A549 (cell line): ENCODE data around the gene PTPRE. TPM values are rescaled to one million over a fixed set of nuclear protein-coding genes. Genes with fewer than 3 reads are reported as not detected.

Experiments used
- ATAC-seq, 2 experiments: fragments of 200-7000 bp in 1 of 2; fragments of >200 bp in 1 of 2; cut with Nextera tagmentation in 1 of 2; cut with Tn5 transposase in 1 of 2; 3 replicates each; pipeline versions ENCODE4 v1.8.0 to v1.9.1; 2018 to 2020; ENCODE audit warnings: mild to moderate bottlenecking in 1 of 2, moderate library complexity in 1 of 2
- CTCF ChIA-PET: fragments of 300-600 bp; sonication (Branson Sonifier 250); formaldehyde crosslinking; extraction: SDS; loops from one replicate; lab custom pipeline; 2021; ENCODE audit warnings: antibody characterized with exemption, inconsistent platforms; lab: Yijun Ruan, JAX
- POLR2A ChIA-PET: fragments of 350-600 bp; formaldehyde crosslinking; extraction: SDS; loops from one replicate; lab custom pipeline; 2021; ENCODE audit warnings: antibody characterized with exemption, inconsistent platforms; lab: Yijun Ruan, JAX
- DNase-seq, 2 experiments: peaks; one replicate each; pipeline versions ENCODE4 v3.0.0 to v3.0.0-alpha.2; 2011 to 2016; ENCODE audit warnings: low read depth in 1 of 2, low spot score in 1 of 2
- FAIRE-seq: peaks from 2 replicates; lab custom pipeline; 2011; peaks lifted over from hg19 to GRCh38; lab: Jason Lieb, UNC
- H3K27ac ChIP-seq, 2 experiments: fragments of >200 bp; sonication (Bioruptor Twin); formaldehyde crosslinking; 3 replicates each; pipeline ENCODE4 v1.5.1; 2016 to 2017
- H3K4me1 ChIP-seq: fragments of >200 bp; sonication (Bioruptor Twin); formaldehyde crosslinking; 3 replicates; pipeline ENCODE4 v1.6.1; 2016
- H3K4me2 ChIP-seq: fragments of >200 bp; sonication (Bioruptor Twin); formaldehyde crosslinking; 3 replicates; pipeline ENCODE4 v1.6.1; 2016
- H3K4me3 ChIP-seq: fragments of >200 bp; sonication (Bioruptor Twin); formaldehyde crosslinking; 3 replicates; pipeline ENCODE4 v1.5.1; 2016
- H3K9me3 ChIP-seq: fragments of >200 bp; sonication (Bioruptor Twin); formaldehyde crosslinking; 3 replicates; pipeline ENCODE4 v1.6.1; 2016
- CHD2 ChIP-seq: fragments of 150-350 bp; IDR thresholded peaks from 2 replicates; pipeline ENCODE4 v1.6.1; 2014; ENCODE audit warnings: low read length; ENCODE audit not compliant: partially characterized antibody
- CTCF ChIP-seq: fragments of >200 bp; sonication (Bioruptor Twin); formaldehyde crosslinking; IDR thresholded peaks from 3 replicates; pipeline ENCODE4 v1.5.1; 2016
- ELK1 ChIP-seq: fragments of 150-350 bp; IDR thresholded peaks from 2 replicates; pipeline ENCODE4 v1.6.1; 2014; ENCODE audit warnings: low read depth, mild to moderate bottlenecking, low read length
- FOSB ChIP-seq: fragments of 250-450 bp; sonication (Bioruptor Pico); IDR thresholded peaks from 2 replicates; pipeline ENCODE4 v1.5.0; 2020; ENCODE audit warnings: mild to moderate bottlenecking, moderate library complexity
- FOXS1 ChIP-seq: fragments of 250-450 bp; sonication (Bioruptor Pico); IDR thresholded peaks from 2 replicates; pipeline ENCODE4 v1.5.0; 2020; ENCODE audit warnings: mild to moderate bottlenecking, moderate library complexity
- GATA3 ChIP-seq: IDR thresholded peaks from 2 replicates; pipeline ENCODE4 v1.6.1; 2012; ENCODE audit warnings: borderline replicate concordance
- HES2 ChIP-seq: fragments of >200 bp; sonication (Bioruptor Twin); formaldehyde crosslinking; IDR thresholded peaks from 2 replicates; pipeline ENCODE4 v1.6.1; 2016
- HEYL ChIP-seq: fragments of 250-450 bp; sonication (Bioruptor Pico); IDR thresholded peaks from 2 replicates; pipeline ENCODE4 v1.8.0; 2021; ENCODE audit warnings: mild to moderate bottlenecking, moderate library complexity
- HOXA7 ChIP-seq: fragments of 250-450 bp; sonication (Bioruptor Pico); IDR thresholded peaks from 2 replicates; pipeline ENCODE4 v1.5.0; 2020; ENCODE audit warnings: mild to moderate bottlenecking, moderate library complexity
- HOXB13 ChIP-seq: fragments of 250-450 bp; sonication (Bioruptor Pico); IDR thresholded peaks from 2 replicates; pipeline ENCODE4 v1.5.0; 2020; ENCODE audit warnings: low read depth, mild to moderate bottlenecking, moderate library complexity
- HOXB5 ChIP-seq: fragments of 250-450 bp; sonication (Bioruptor Pico); IDR thresholded peaks from 2 replicates; pipeline ENCODE4 v1.5.0; 2020; ENCODE audit warnings: mild to moderate bottlenecking, moderate library complexity
- JUN ChIP-seq, 2 experiments: fragments of >200 bp; sonication (Bioruptor Twin); formaldehyde crosslinking; IDR thresholded peaks; 2 replicates in 1 of 2; 3 replicates in 1 of 2; pipeline ENCODE4 v1.6.1; 2016 to 2017
- KDM1A ChIP-seq: fragments of 200-600 bp; sonication (generic); IDR thresholded peaks from 2 replicates; pipeline ENCODE4 v1.6.1; 2016; ENCODE audit warnings: low read depth, mild to moderate bottlenecking
- MAX ChIP-seq: IDR thresholded peaks from 2 replicates; pipeline ENCODE4 v1.6.1; 2012
- NPAS2 ChIP-seq: fragments of 250-450 bp; sonication (Bioruptor Pico); IDR thresholded peaks from 2 replicates; pipeline ENCODE4 v1.8.0; 2022; ENCODE audit warnings: mild to moderate bottlenecking, moderate library complexity, borderline replicate concordance
- PHF8 ChIP-seq: fragments of 200-600 bp; sonication (generic); IDR thresholded peaks from 2 replicates; pipeline ENCODE4 v1.6.1; 2016; ENCODE audit warnings: low read depth, mild to moderate bottlenecking, antibody characterized with exemption, moderate library complexity, borderline replicate concordance
- POLR2A ChIP-seq: IDR thresholded peaks from 2 replicates; pipeline ENCODE4 v1.6.1; 2012; ENCODE audit warnings: mild to moderate bottlenecking, low read length
- POLR2AphosphoS2 ChIP-seq: conservative IDR thresholded peaks from 2 replicates; pipeline ENCODE4 v1.6.1; 2012; ENCODE audit warnings: low read length, improper control_type of control experiment, inconsistent platforms
- RAD21 ChIP-seq, 2 experiments: fragments of >200 bp in 1 of 2; sonication (Bioruptor Twin) in 1 of 2; formaldehyde crosslinking in 1 of 2; IDR thresholded peaks in 1 of 2; conservative IDR thresholded peaks in 1 of 2; 2 replicates in 1 of 2; 3 replicates in 1 of 2; pipeline ENCODE4 v1.6.1; 2012 to 2018; ENCODE audit warnings: inconsistent platforms in 1 of 2
- RARB ChIP-seq: fragments of 250-450 bp; sonication (Bioruptor Pico); IDR thresholded peaks from 2 replicates; pipeline ENCODE4 v1.8.0; 2021; ENCODE audit warnings: mild to moderate bottlenecking, moderate library complexity
- RCOR1 ChIP-seq: fragments of 150-350 bp; IDR thresholded peaks from 2 replicates; pipeline ENCODE4 v1.6.1; 2014; ENCODE audit warnings: antibody characterized with exemption, low read length, low read depth
- RNF2 ChIP-seq: fragments of 200-600 bp; sonication (generic); IDR thresholded peaks from 2 replicates; pipeline ENCODE4 v1.6.1; 2016; ENCODE audit warnings: low read depth, mild to moderate bottlenecking, antibody characterized with exemption, moderate library complexity, borderline replicate concordance
- SMC3 ChIP-seq: fragments of >200 bp; sonication (Bioruptor Twin); formaldehyde crosslinking; IDR thresholded peaks from 3 replicates; pipeline ENCODE4 v1.6.1; 2018; ENCODE audit warnings: inconsistent platforms
- SREBF2 ChIP-seq: fragments of 450-650 bp; IDR thresholded peaks from 2 replicates; pipeline ENCODE4 v1.6.1; 2014; ENCODE audit warnings: mild to moderate bottlenecking, moderate library complexity
- TFCP2L1 ChIP-seq: fragments of 250-450 bp; sonication (Bioruptor Pico); IDR thresholded peaks from 2 replicates; pipeline ENCODE4 v1.5.0; 2021; ENCODE audit warnings: mild to moderate bottlenecking
- ZSCAN20 ChIP-seq: fragments of 250-450 bp; sonication (Bioruptor Pico); IDR thresholded peaks from 2 replicates; pipeline ENCODE4 v1.8.0; 2022; ENCODE audit warnings: mild to moderate bottlenecking, moderate library complexity
- WGBS: methylation state at CpG from one replicate; pipeline ENCODE4 v1.1.6; 2017; ENCODE audit errors: missing lambda C conversion rate; 5-methylcytosine and 5-hydroxymethylcytosine counted together
- polyA plus RNA-seq, 4 experiments: library from polyadenylated mRNA; depleted of rRNA in 3 of 4; stranded (reverse); fragments of >200 nt; fragmentation: RNase III in 1 of 4; extraction: RNeasy Plus Mini Kit Qiagen cat#74134 plus additional on column Dnase treatment in 1 of 4; gene quantifications; 2 replicates in 3 of 4; 3 replicates in 1 of 4; pipeline ENCODE4 v1.2.3, GENCODE V29; 2011 to 2017

PTPRE gene
- polyA plus RNA-seq, 2 of the 4 experiments (the other 2 are of a cell fraction) = 0.31 to 1.5 TPM

GRCh38 chr10:127963136-127963535, 56.2 kb downstream of the PTPRE start:
- TF ChIP-seq SREBF2 = no peak
- no peak for TF ChIP-seq HOXB13 (CRISPR knock-in tag)
- TF ChIP-seq SMC3 = no peak
- no peak for TF ChIP-seq RAD21 (conservative IDR thresholded peaks at IDR 0.05 in 1 of 2, IDR thresholded peaks at IDR 0.05 in 1 of 2)
- TF ChIP-seq POLR2AphosphoS2 = no peak
- no peak for TF ChIP-seq HES2
- no peak for TF ChIP-seq RCOR1
- no peak for TF ChIP-seq HEYL
- TF ChIP-seq TFCP2L1 (CRISPR knock-in tag) = no peak
- TF ChIP-seq CHD2 = no peak
- TF ChIP-seq, all 56 proteins: peak for 0
- H3K4me3 ChIP-seq = no peak overlapping the region
- H3K4me1 ChIP-seq = no peaks in the 10 kb centered on the region
- ChIA-PET POLR2A (no interaction called here), CTCF (interaction anchor here (0.9 kb wide), 1 partner anchor 56 kb away, joined by 3 read pairs; the partner anchor contains the start of gene PTPRE)
- no peak overlapping the region for H3K4me2 ChIP-seq
- FAIRE-seq (no peak), DNase-seq (no peak), ATAC-seq (no peak; a peak in 1 of 6 replicates)
- no peaks in the 10 kb centered on the region for H3K9me3 ChIP-seq
- H3K27ac ChIP-seq = no peak overlapping the region

GRCh38 chr10:127964621-127965020, 57.7 kb downstream of the PTPRE start:
- CTCF ChIA-PET = interaction anchor here (1.2 kb wide), 1 partner anchor 46 kb away, joined by 4 read pairs; no protein-coding TSS in a partner anchor
- ATAC-seq (no peak), DNase-seq (no peak), FAIRE-seq (no peak)
- Histone ChIP-seq H3K4me3 (no peak overlapping the region), H3K27ac (no peak overlapping the region), H3K4me2 (no peak overlapping the region), H3K9me3 (no peaks in the 10 kb centered on the region), H3K4me1 (no peaks in the 10 kb centered on the region)
- POLR2A ChIA-PET = no interaction called here
- no peak for TF ChIP-seq HES2
- no peak for TF ChIP-seq JUN (IDR thresholded peaks at IDR 0.05)
- no peak for TF ChIP-seq FOSB
- no peak for TF ChIP-seq KDM1A
- no peak for TF ChIP-seq HOXB5
- TF ChIP-seq GATA3 = no peak
- no peak for TF ChIP-seq RNF2
- no peak for TF ChIP-seq MAX
- TF ChIP-seq NPAS2 (CRISPR knock-in tag) = no peak
- TF ChIP-seq PHF8 = no peak
- no peak for TF ChIP-seq POLR2AphosphoS2
- TF ChIP-seq RARB (CRISPR knock-in tag) = no peak
- no peak for TF ChIP-seq FOXS1 (CRISPR knock-in tag)
- TF ChIP-seq CTCF = no peak
- TF ChIP-seq ZSCAN20 (CRISPR knock-in tag) = no peak
- TF ChIP-seq HOXA7 (CRISPR knock-in tag) = no peak
- no peak for TF ChIP-seq POLR2A
- TF ChIP-seq CHD2 = no peak
- TF ChIP-seq ELK1 = no peak
- 61% methylated on average over 12 of the region's 12 CpGs for WGBS
